Panc1 (cell line): Measurements from ENCODE around the gene RIMBP3C. TPM values are rescaled to one million over a fixed set of nuclear protein-coding genes. Genes with fewer than 3 reads are reported as not detected.
"Not testable (repeated sequence)": the region's sequence is repeated elsewhere in the genome, so short reads cannot be mapped to it uniquely, and the experiment has no call there.

Source experiments
- ATAC-seq: fragments of 200-7000 bp; cut with Tn5 transposase; 2 replicates; pipeline ENCODE4 v1.9.1; 2020; ENCODE audit warnings: mild to moderate bottlenecking, moderate library complexity
- BruUV-seq: library from RNA; stranded (reverse); fragments of 400-500 nt; replicated peaks from 2 replicates; lab custom pipeline; 2021; lab: Mats Ljungman, UMichigan
- CTCF ChIA-PET: fragments of 300-600 bp; sonication (Branson Sonifier 250); formaldehyde crosslinking; loops from one replicate; lab custom pipeline; 2022; ENCODE audit warnings: antibody characterized with exemption; lab: Charles Lee
- POLR2A ChIA-PET: fragments of 300-600 bp; sonication (Branson Sonifier 250); formaldehyde crosslinking; loops from one replicate; lab custom pipeline; 2022; ENCODE audit warnings: antibody characterized with exemption; lab: Charles Lee
- DNase-seq: peaks from one replicate; pipeline ENCODE4 v3.0.0-alpha.2; 2010; ENCODE audit warnings: low read depth, low spot score
- H3K27ac ChIP-seq: 2 replicates; pipeline ENCODE4 v1.5.1; 2011; ENCODE audit warnings: mild to moderate bottlenecking, low read length, inconsistent platforms
- H3K27me3 ChIP-seq: fragments of 200-500 bp; sonication (Bioruptor generic); 2 replicates; pipeline ENCODE4 v1.6.0; 2014; ENCODE audit warnings: low read length, inconsistent platforms; ENCODE audit not compliant: control insufficient read depth, insufficient read depth
- H3K36me3 ChIP-seq: fragments of 200-500 bp; sonication (Bioruptor generic); 2 replicates; pipeline ENCODE4 v1.5.1; 2014; ENCODE audit warnings: inconsistent platforms, mild to moderate bottlenecking, low read length, moderate library complexity; ENCODE audit not compliant: control insufficient read depth, insufficient read depth
- H3K4me1 ChIP-seq: 2 replicates; pipeline ENCODE4 v1.5.1; 2011; ENCODE audit warnings: inconsistent platforms, mild to moderate bottlenecking, low read length, moderate library complexity; ENCODE audit not compliant: control insufficient read depth, insufficient read depth
- H3K4me3 ChIP-seq, 2 experiments: 2 replicates each; pipeline ENCODE4 v1.5.1; 2011 to 2012; ENCODE audit warnings: low read depth in 2 of 2, low read length in 2 of 2, mild to moderate bottlenecking in 2 of 2, inconsistent platforms in 1 of 2, moderate library complexity in 1 of 2
- H3K9me3 ChIP-seq: fragments of 200-500 bp; sonication (Bioruptor generic); 2 replicates; pipeline ENCODE4 v1.5.1; 2014; ENCODE audit warnings: low read depth, mild to moderate bottlenecking, inconsistent platforms, low read length, moderate library complexity; ENCODE audit not compliant: control insufficient read depth, insufficient read depth
- in situ Hi-C: cut with HindIII; loops from 2 replicates; pipeline ENCODE4 v1.10.0; 2016; ENCODE audit warnings: low sequenced_read_pairs, low pct_unique_long_range_greater_than_20kb
- intact Hi-C: fragments of 100-400 bp; cut with micrococcal nuclease; formaldehyde crosslinking; loops from one replicate; pipeline ENCODE4 v1.10.0; 2022; ENCODE audit not compliant: unreplicated experiment
- total RNA-seq: library from RNA; stranded (reverse); gene quantifications from one replicate; pipeline ENCODE4 v1.2.1, GENCODE V29; 2021; ENCODE audit not compliant: unreplicated experiment

Gene RIMBP3C
- total RNA-seq, 1 experiment from 2014 or later: 0.90 TPM

DNA sequence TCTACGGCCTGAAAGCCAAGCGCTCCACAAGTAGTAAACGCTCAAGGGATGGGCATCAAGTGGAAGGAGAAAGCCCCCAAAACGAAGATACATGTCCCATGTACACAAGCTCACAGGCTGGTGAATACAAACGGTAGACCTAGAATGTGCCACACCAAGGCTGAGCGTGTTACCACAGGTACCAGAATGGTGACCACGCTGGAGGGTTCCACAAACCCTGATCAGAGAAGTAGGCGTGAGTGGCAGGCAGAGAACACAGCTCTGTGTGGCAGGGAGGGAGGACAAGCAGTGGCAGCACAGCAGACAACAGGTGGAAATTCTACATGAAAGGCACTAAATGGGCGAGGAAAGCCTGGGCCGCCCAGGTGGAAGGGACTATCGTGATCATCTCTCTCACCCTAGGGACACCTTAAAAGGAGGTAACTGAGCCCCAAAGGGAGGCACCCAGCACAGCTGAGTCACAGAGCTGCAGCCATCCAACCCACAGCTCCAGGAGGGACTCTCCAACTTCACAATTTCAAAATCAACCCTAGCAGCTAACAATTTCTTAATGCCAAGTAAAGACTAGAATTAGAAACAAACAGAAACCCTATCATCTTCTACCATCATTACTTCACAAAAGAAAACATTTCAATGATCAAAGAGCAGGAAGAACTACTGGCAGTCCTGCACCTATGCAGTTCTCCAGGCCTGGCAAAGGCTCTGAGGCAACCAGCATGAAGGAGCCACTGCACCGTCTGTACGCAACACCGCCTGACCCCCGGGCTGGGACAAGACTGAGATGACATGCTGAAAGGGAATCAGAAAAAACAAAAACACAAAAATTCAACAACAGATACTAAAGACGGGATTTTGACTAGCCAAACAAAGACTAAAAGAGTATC, 51.4 kb downstream of the RIMBP3C start:
- ATAC-seq, H3K9me3 ChIP-seq, H3K4me3 ChIP-seq, DNase-seq, H3K36me3 ChIP-seq, intact Hi-C loops, H3K27ac ChIP-seq, H3K4me1 ChIP-seq, H3K27me3 ChIP-seq, POLR2A ChIA-PET, in situ Hi-C loops, CTCF ChIA-PET: not testable (repeated sequence)
- BruUV-seq: TSS peak; percentile 85

DNA sequence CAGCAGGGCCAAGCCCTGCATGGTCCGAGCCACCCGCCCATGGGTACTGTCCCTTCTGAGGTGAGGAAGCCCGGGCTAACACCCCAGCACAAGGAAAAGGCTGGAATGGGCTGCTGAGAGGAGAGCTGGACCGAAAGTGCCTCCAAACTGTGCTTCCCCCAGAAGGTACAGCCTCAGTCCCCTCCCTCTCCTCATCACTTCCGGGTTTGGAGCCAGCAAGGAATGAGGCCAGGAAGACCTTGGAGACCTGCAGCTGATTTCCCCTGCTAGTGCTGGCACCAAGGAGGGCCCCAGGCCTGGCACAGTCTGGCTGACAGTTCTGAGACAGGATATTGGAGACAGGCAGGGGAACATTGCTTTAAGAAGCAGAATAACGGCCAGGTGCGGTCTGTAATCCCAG, 52.8 kb downstream of the RIMBP3C start:
- H3K36me3 ChIP-seq, DNase-seq, POLR2A ChIA-PET, H3K27me3 ChIP-seq, H3K9me3 ChIP-seq, in situ Hi-C loops, H3K4me3 ChIP-seq, H3K27ac ChIP-seq, BruUV-seq, CTCF ChIA-PET, ATAC-seq, H3K4me1 ChIP-seq, intact Hi-C loops: not testable (repeated sequence)

DNA sequence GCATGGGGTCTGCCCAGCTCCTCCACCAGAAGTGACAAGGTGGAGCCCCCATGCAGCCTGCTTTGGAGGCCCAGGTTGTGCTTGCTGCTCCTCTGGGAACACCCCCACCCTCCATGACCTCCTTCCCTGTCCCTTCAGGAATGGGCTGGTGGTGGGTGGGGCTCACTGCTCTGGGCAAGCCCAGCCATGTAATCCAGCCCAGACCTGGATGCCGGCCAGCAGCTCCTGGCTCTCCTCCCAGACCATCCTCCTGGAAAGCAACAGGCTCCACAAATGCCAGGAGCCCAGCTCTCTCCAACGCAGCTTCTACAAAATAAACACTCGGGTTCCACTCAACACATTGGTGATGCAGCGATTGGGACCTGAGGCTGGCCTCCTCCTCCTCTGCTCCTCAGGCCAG, 53.3 kb downstream of the RIMBP3C start:
- BruUV-seq, intact Hi-C loops, H3K9me3 ChIP-seq, H3K27me3 ChIP-seq, in situ Hi-C loops, DNase-seq, H3K4me3 ChIP-seq, CTCF ChIA-PET, H3K36me3 ChIP-seq, H3K27ac ChIP-seq, POLR2A ChIA-PET, H3K4me1 ChIP-seq: not testable (repeated sequence)
- ATAC-seq: peak; percentile 68

Other genes with a start within 250 kb of the RIMBP3C start
- 0.54 TPM for gene RIMBP3B, start 167.7 kb downstream of the RIMBP3C start, total RNA-seq
- 7.3 TPM for gene HIC2, start 134.1 kb downstream of the RIMBP3C start, total RNA-seq
- gene TMEM191C, start 84.1 kb downstream of the RIMBP3C start, total RNA-seq: 2.9 TPM
- 51.1 TPM for gene UBE2L3, start 16.3 kb upstream of the RIMBP3C start, total RNA-seq
- 60.6 TPM for gene YDJC, start 78.6 kb upstream of the RIMBP3C start, total RNA-seq
- gene CCDC116, start 81.3 kb upstream of the RIMBP3C start, total RNA-seq: not detected
- gene SDF2L1, start 90.8 kb upstream of the RIMBP3C start, total RNA-seq: 66.0 TPM
- gene PPIL2, start 114.6 kb upstream of the RIMBP3C start, total RNA-seq: 40.0 TPM
- 4.0 TPM for gene YPEL1, start 184.3 kb upstream of the RIMBP3C start, total RNA-seq